ENCODE data around the gene GNPTAB. TPM values are rescaled to one million over a fixed set of nuclear protein-coding genes. Genes with fewer than 3 reads are reported as not detected.
"Not testable (repeated sequence)": the region's sequence is repeated elsewhere in the genome, so short reads cannot be mapped to it uniquely, and the experiment has no call there.

GNPTAB gene
- 10 to 100 TPM; 46.7 to 53.6 (median 50.7) TPM for total RNA-seq
- 25.6 TPM for polyA plus RNA-seq
- long read RNA-seq, donor 1, full-length matches to known transcripts = 5 of 76 reads
- long read RNA-seq, donor 1, partial matches to known transcripts = 56 of 76 reads
- long read RNA-seq, donor 1, other reads (novel, unspliced or antisense) = 15 of 76 reads
- long read RNA-seq, donor 2, full-length matches to known transcripts = 1 of 22 reads
- long read RNA-seq, donor 2, partial matches to known transcripts = 12 of 22 reads
- long read RNA-seq, donor 2, other reads (novel, unspliced or antisense) = 9 of 22 reads
- long read RNA-seq, donor 3, full-length matches to known transcripts = 10 of 95 reads
- long read RNA-seq, donor 3, partial matches to known transcripts = 65 of 95 reads
- long read RNA-seq, donor 3, other reads (novel, unspliced or antisense) = 20 of 95 reads
- long read RNA-seq, donor 4, full-length matches to known transcripts = 9 of 29 reads
- long read RNA-seq, donor 4, partial matches to known transcripts = 12 of 29 reads
- long read RNA-seq, donor 4, other reads (novel, unspliced or antisense) = 8 of 29 reads

- ATAC-seq = peak; percentile 99
- Histone ChIP-seq H3K27ac (ENCODE audit: low read length) (peak within 1 kb of the TSS; percentile 80), H3K4me3 (ENCODE audit: low read length) (peak within 1 kb of the TSS; percentile 98), H3K9me3 (ENCODE audit: control insufficient read depth, low read length) (no peaks in the 10 kb centered on the region), H3K27me3 (ENCODE audit: control insufficient read depth, insufficient read depth) (no peaks in the 10 kb centered on the region), H3K4me1 (ENCODE audit: control insufficient read depth, insufficient read depth, low read length) (no peaks in the 10 kb centered on the region)
- whole genome bisulfite sequencing = under 1% methylated on average over 96 of the region's 96 CpGs
- intact Hi-C loops (cut with DNase I) = loop anchor here in 2 of 4 donors (1.0 to 10.0 kb wide), 4 partner anchors 53 to 416 kb away; no protein-coding TSS in a partner anchor
- DNase-seq = peak; percentile 94 to 97 (median 97)
These were observed at the start of gene GNPTAB for GRCh38 chr12:101830367-101831325. TSS of gene GNPTAB (minus strand) at chr12:101830959. CDS start at chr12:101830675, 284 bp downstream.

- intact Hi-C loops (cut with DNase I) = no loop called here
- Histone ChIP-seq H3K4me3 (ENCODE audit: low read length) (peak overlapping the region; percentile 63), H3K4me1 (ENCODE audit: control insufficient read depth, insufficient read depth, low read length) (no peaks in the 10 kb centered on the region), H3K9me3 (ENCODE audit: control insufficient read depth, low read length) (no peaks in the 10 kb centered on the region), H3K27ac (ENCODE audit: low read length) (peak overlapping the region; percentile 92), H3K27me3 (ENCODE audit: control insufficient read depth, insufficient read depth) (no peaks in the 10 kb centered on the region)
- ATAC-seq = no peak
- DNase-seq = no peak
- WGBS = 11% methylated on average over 7 of the region's 7 CpGs
These were observed 47.6 kb upstream of the GNPTAB start for GRCh38 chr12:101878243-101878821.

GRCh38 chr12:101877806-101878242, 47.1 kb upstream of the GNPTAB start:
- Histone ChIP-seq H3K27ac (ENCODE audit: low read length) (peak overlapping the region; percentile 92), H3K27me3 (ENCODE audit: control insufficient read depth, insufficient read depth) (no peaks in the 10 kb centered on the region), H3K4me1 (ENCODE audit: control insufficient read depth, insufficient read depth, low read length) (no peaks in the 10 kb centered on the region), H3K4me3 (ENCODE audit: low read length) (peak overlapping the region; percentile 63), H3K9me3 (ENCODE audit: control insufficient read depth, low read length) (no peaks in the 10 kb centered on the region)
- intact Hi-C loops (cut with DNase I) = no loop called here
- DNase-seq (peak in 1 of 3 donors; percentile 40), ATAC-seq (peak; percentile 1 to 4)
- under 1% methylated on average over 24 of the region's 24 CpGs for WGBS

- no peaks in the 10 kb centered on the region for H3K9me3 ChIP-seq (ENCODE audit: control insufficient read depth, low read length)
- 1% methylated on average over 105 of the region's 105 CpGs for WGBS
- no peaks in the 10 kb centered on the region for H3K4me1 ChIP-seq (ENCODE audit: control insufficient read depth, insufficient read depth, low read length)
- DNase-seq (peak; percentile 94 to 97 (median 97)), ATAC-seq (peak; percentile 95 to 96)
- H3K4me3 ChIP-seq (ENCODE audit: low read length) = peak within 1 kb of the TSS; percentile 63
- H3K27me3 ChIP-seq (ENCODE audit: control insufficient read depth, insufficient read depth) = no peaks in the 10 kb centered on the region
- peak within 1 kb of the TSS; percentile 92 for H3K27ac ChIP-seq (ENCODE audit: low read length)
- intact Hi-C loops (cut with DNase I) = no loop called here
These were observed 46.4 kb upstream of the GNPTAB start, which contains the start of gene DRAM1 for GRCh38 chr12:101876861-101877805. TSS of gene DRAM1 (plus strand) at chr12:101877580. CDS start at chr12:101877790, 210 bp downstream.

GRCh38 chr12:101876322-101876860, 45.6 kb upstream of the GNPTAB start:
- no peaks in the 10 kb centered on the region for H3K27me3 ChIP-seq (ENCODE audit: control insufficient read depth, insufficient read depth)
- no peak for ATAC-seq
- H3K4me3 ChIP-seq (ENCODE audit: low read length) = peak overlapping the region; percentile 63
- intact Hi-C loops (cut with DNase I) = no loop called here
- no peaks in the 10 kb centered on the region for H3K9me3 ChIP-seq (ENCODE audit: control insufficient read depth, low read length)
- H3K4me1 ChIP-seq (ENCODE audit: control insufficient read depth, insufficient read depth, low read length) = no peaks in the 10 kb centered on the region
- DNase-seq = no peak
- peak overlapping the region; percentile 92 for H3K27ac ChIP-seq (ENCODE audit: low read length)
- WGBS = 40% methylated on average over 9 of the region's 9 CpGs

- ATAC-seq (no peak), DNase-seq (no peak)
- intact Hi-C loops (cut with DNase I) = no loop called here
- Histone ChIP-seq H3K27ac (ENCODE audit: low read length) (peak overlapping the region; percentile 75), H3K4me3 (ENCODE audit: low read length) (no peak overlapping the region), H3K27me3 (ENCODE audit: control insufficient read depth, insufficient read depth) (no peaks in the 10 kb centered on the region), H3K9me3 (ENCODE audit: control insufficient read depth, low read length) (no peaks in the 10 kb centered on the region), H3K4me1 (ENCODE audit: control insufficient read depth, insufficient read depth, low read length) (no peaks in the 10 kb centered on the region)
- WGBS = 82% methylated on average over 9 of the region's 9 CpGs
These were observed 44.4 kb upstream of the GNPTAB start for GRCh38 chr12:101875162-101875561.

DNA sequence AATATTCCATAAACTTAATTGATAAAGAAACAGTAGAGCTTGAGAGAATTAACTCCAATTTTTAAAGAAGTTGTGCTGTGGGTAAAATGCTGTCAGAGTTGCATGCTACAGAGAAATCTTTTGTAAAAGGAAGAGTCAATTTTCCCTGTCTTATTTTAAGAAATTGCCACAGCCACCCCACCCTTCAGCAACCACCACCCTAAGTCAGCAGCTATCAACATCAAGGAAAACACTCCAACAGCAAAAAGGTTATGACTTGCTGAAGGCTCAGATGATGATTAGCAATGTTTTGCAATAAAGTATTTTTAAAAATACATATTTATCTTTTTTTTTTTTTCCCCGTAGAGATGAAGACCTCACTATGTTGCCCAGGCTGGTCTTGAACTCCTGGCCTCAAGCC, 40.2 kb upstream of the GNPTAB start:
- intact Hi-C loops (cut with DNase I) = no loop called here
- 82% methylated on average over 1 of the region's 1 CpG for WGBS
- H3K27ac ChIP-seq (ENCODE audit: low read length) = no peak overlapping the region
- H3K4me1 ChIP-seq (ENCODE audit: control insufficient read depth, insufficient read depth, low read length) = no peaks in the 10 kb centered on the region
- DNase-seq = no peak
- no peak for ATAC-seq
- no peak overlapping the region for H3K4me3 ChIP-seq (ENCODE audit: low read length)
- no peaks in the 10 kb centered on the region for H3K9me3 ChIP-seq (ENCODE audit: control insufficient read depth, low read length)
- no peaks in the 10 kb centered on the region for H3K27me3 ChIP-seq (ENCODE audit: control insufficient read depth, insufficient read depth)

DNA sequence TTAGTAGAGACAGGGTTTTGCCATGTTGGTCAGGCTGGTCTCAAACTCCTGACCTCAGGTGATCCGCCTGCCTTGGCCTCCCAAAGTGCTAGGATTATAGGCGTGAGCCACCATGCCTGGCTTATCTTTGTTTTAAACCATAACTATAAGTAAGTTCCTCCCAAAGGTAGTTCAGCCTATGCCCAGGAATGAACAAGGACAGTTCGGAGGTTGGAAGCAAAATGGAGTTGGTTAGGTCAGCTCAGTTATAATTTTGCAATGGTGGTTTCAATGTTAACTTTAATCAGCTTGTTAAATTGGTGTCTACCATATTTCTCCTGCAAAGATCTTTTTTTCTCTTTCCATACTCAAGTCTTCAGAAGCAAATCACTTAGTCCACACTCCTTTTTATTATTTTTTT, 36.9 kb upstream of the GNPTAB start:
- 91% methylated on average over 3 of the region's 3 CpGs for WGBS
- H3K4me3 ChIP-seq (ENCODE audit: low read length); H3K9me3 ChIP-seq (ENCODE audit: control insufficient read depth, low read length); H3K27me3 ChIP-seq (ENCODE audit: control insufficient read depth, insufficient read depth); H3K4me1 ChIP-seq (ENCODE audit: control insufficient read depth, insufficient read depth, low read length); intact Hi-C loops (cut with DNase I); ATAC-seq; DNase-seq; H3K27ac ChIP-seq (ENCODE audit: low read length): not testable (repeated sequence)

GRCh38 chr12:101866615-101867373, 36.0 kb upstream of the GNPTAB start:
- ATAC-seq (no peak), DNase-seq (no peak)
- intact Hi-C loops (cut with DNase I) = no loop called here
- H3K27me3 ChIP-seq (ENCODE audit: control insufficient read depth, insufficient read depth) = no peaks in the 10 kb centered on the region
- H3K27ac ChIP-seq (ENCODE audit: low read length) = no peak overlapping the region
- no peaks in the 10 kb centered on the region for H3K4me1 ChIP-seq (ENCODE audit: control insufficient read depth, insufficient read depth, low read length)
- no peaks in the 10 kb centered on the region for H3K9me3 ChIP-seq (ENCODE audit: control insufficient read depth, low read length)
- 65% methylated on average over 13 of the region's 13 CpGs for WGBS
- no peak overlapping the region for H3K4me3 ChIP-seq (ENCODE audit: low read length)

Data from right cardiac atrium (tissue), 5 donors.